Right atrium auricular region (tissue), 2 donors: Measurements from ENCODE around the gene GOLGA8B. TPM values are rescaled to one million over a fixed set of nuclear protein-coding genes. Genes with fewer than 3 reads are reported as not detected.
"Not testable (repeated sequence)": the region's sequence is repeated elsewhere in the genome, so short reads cannot be mapped to it uniquely, and the experiment has no call there.

Source experiments
- DNase-seq: peaks from one replicate; pipeline ENCODE4 v3.0.0-alpha.2; 2019; ENCODE audit warnings: low spot score
- H3K27ac ChIP-seq, 2 donors: fragments of 200-600 bp; sonication (generic); 1 replicate in 1 of 2; 2 replicates in 1 of 2; pipeline ENCODE4 v1.5.1; 2016 to 2019
- H3K27me3 ChIP-seq, 2 donors: fragments of 200-600 bp; sonication (generic); one replicate each; pipeline versions ENCODE4 v1.5.1 to v1.6.0; 2017 to 2019
- H3K36me3 ChIP-seq: fragments of 200-600 bp; sonication (generic); one replicate; pipeline ENCODE4 v1.5.1; 2016
- H3K4me1 ChIP-seq, 2 donors: fragments of 200-600 bp; sonication (generic); one replicate each; pipeline versions ENCODE4 v1.5.1 to v1.6.0; 2017 to 2019
- H3K4me3 ChIP-seq, 2 donors: fragments of 200-600 bp; sonication (generic); 1 replicate in 1 of 2; 2 replicates in 1 of 2; pipeline ENCODE4 v1.5.1; 2017 to 2019; ENCODE audit warnings: mild to moderate bottlenecking in 1 of 2, moderate library complexity in 1 of 2
- H3K9me3 ChIP-seq, 2 donors: fragments of 200-600 bp; sonication (generic); one replicate each; pipeline ENCODE4 v1.5.1; 2019
- total RNA-seq, 2 donors: library from RNA; depleted of rRNA; stranded (reverse); fragments of >200 nt; gene quantifications; one replicate each; pipeline ENCODE4 v1.1.0, GENCODE V29; 2016

The GOLGA8B gene
- total RNA-seq, 2 donors from 2014 or later, result 10.3 to 24.6 TPM

GRCh38 chr15:34569670-34570396 lies 13.6 kb downstream of the GOLGA8B start:
- not testable (repeated sequence) for H3K9me3 ChIP-seq, H3K4me3 ChIP-seq, H3K27me3 ChIP-seq, DNase-seq, H3K4me1 ChIP-seq, H3K27ac ChIP-seq, H3K36me3 ChIP-seq

GRCh38 chr15:34567174-34567573 lies 16.3 kb downstream of the GOLGA8B start:
- not testable (repeated sequence) for H3K27me3 ChIP-seq, H3K4me3 ChIP-seq, DNase-seq, H3K4me1 ChIP-seq, H3K27ac ChIP-seq, H3K36me3 ChIP-seq, H3K9me3 ChIP-seq

- H3K4me3 ChIP-seq, H3K27me3 ChIP-seq, H3K27ac ChIP-seq, H3K36me3 ChIP-seq, H3K9me3 ChIP-seq, DNase-seq, H3K4me1 ChIP-seq: not testable (repeated sequence)
Observed at GRCh38 chr15:34564711-34565110, 18.7 kb downstream of the GOLGA8B start.

GRCh38 chr15:34560814-34561213 lies 22.6 kb downstream of the GOLGA8B start:
- H3K4me1 ChIP-seq, H3K36me3 ChIP-seq, H3K4me3 ChIP-seq, H3K9me3 ChIP-seq, DNase-seq, H3K27me3 ChIP-seq, H3K27ac ChIP-seq: not testable (repeated sequence)

GRCh38 chr15:34559764-34560163 lies 23.7 kb downstream of the GOLGA8B start:
- H3K27ac ChIP-seq, DNase-seq, H3K27me3 ChIP-seq, H3K4me3 ChIP-seq, H3K4me1 ChIP-seq, H3K36me3 ChIP-seq, H3K9me3 ChIP-seq: not testable (repeated sequence)

GRCh38 chr15:34555162-34555561 lies 28.3 kb downstream of the GOLGA8B start:
- not testable (repeated sequence) for DNase-seq, H3K4me1 ChIP-seq, H3K9me3 ChIP-seq, H3K4me3 ChIP-seq, H3K27me3 ChIP-seq, H3K27ac ChIP-seq, H3K36me3 ChIP-seq

GRCh38 chr15:34554716-34555115 lies 28.7 kb downstream of the GOLGA8B start:
- H3K27me3 ChIP-seq, H3K9me3 ChIP-seq, H3K27ac ChIP-seq, H3K36me3 ChIP-seq, DNase-seq, H3K4me3 ChIP-seq, H3K4me1 ChIP-seq: not testable (repeated sequence)

- not testable (repeated sequence) for H3K4me1 ChIP-seq, DNase-seq, H3K9me3 ChIP-seq, H3K27me3 ChIP-seq, H3K36me3 ChIP-seq, H3K27ac ChIP-seq, H3K4me3 ChIP-seq
Observed at GRCh38 chr15:34554126-34554525, 29.3 kb downstream of the GOLGA8B start.

GRCh38 chr15:34550129-34550528 lies 33.3 kb downstream of the GOLGA8B start:
- DNase-seq, H3K27me3 ChIP-seq, H3K4me3 ChIP-seq, H3K27ac ChIP-seq, H3K4me1 ChIP-seq, H3K36me3 ChIP-seq, H3K9me3 ChIP-seq: not testable (repeated sequence)

GRCh38 chr15:34549381-34549809 lies 34.1 kb downstream of the GOLGA8B start:
- not testable (repeated sequence) for H3K4me1 ChIP-seq, H3K36me3 ChIP-seq, H3K27ac ChIP-seq, DNase-seq, H3K27me3 ChIP-seq, H3K9me3 ChIP-seq, H3K4me3 ChIP-seq

GRCh38 chr15:34543860-34544649 lies 39.4 kb downstream of the GOLGA8B start:
- not testable (repeated sequence) for H3K9me3 ChIP-seq, DNase-seq, H3K4me3 ChIP-seq, H3K36me3 ChIP-seq, H3K4me1 ChIP-seq, H3K27me3 ChIP-seq, H3K27ac ChIP-seq

- not testable (repeated sequence) for H3K4me1 ChIP-seq, H3K36me3 ChIP-seq, DNase-seq, H3K27me3 ChIP-seq, H3K9me3 ChIP-seq, H3K4me3 ChIP-seq, H3K27ac ChIP-seq
Observed at GRCh38 chr15:34535857-34536256, 47.6 kb downstream of the GOLGA8B start.
